HepG2 (cell line): ENCODE data around the gene ZNF627. TPM values are rescaled to one million over a fixed set of nuclear protein-coding genes. Genes with fewer than 3 reads are reported as not detected.
A peak's percentile ranks its signal among the peaks of the same experiment; 100 is the strongest.

Source experiments
- CREB1 ChIP-seq, 2 experiments: fragments of 450-650 bp in 1 of 2; IDR thresholded peaks; 2 replicates each; pipeline ENCODE4 v1.6.1; 2016 to 2017; ENCODE audit warnings: control low read depth in 1 of 2, mild to moderate bottlenecking in 1 of 2, missing compliant biosample characterization in 1 of 2, missing genetic modification characterization in 1 of 2
- FOXK2 ChIP-seq: fragments of 450-650 bp; IDR thresholded peaks from 2 replicates; pipeline ENCODE4 v1.6.1; 2016
- HDAC1 ChIP-seq: sonication (generic); formaldehyde crosslinking; IDR thresholded peaks from 2 replicates; pipeline ENCODE4 v1.5.1; 2020; ENCODE audit warnings: mild to moderate bottlenecking, missing genetic modification reagents
- KMT2A ChIP-seq: sonication (generic); formaldehyde crosslinking; IDR thresholded peaks from 2 replicates; pipeline ENCODE4 v1.4.0; 2020; ENCODE audit warnings: missing genetic modification reagents
- PAX8 ChIP-seq: sonication (generic); formaldehyde crosslinking; IDR thresholded peaks from 2 replicates; pipeline ENCODE4 v1.8.0; 2022; ENCODE audit warnings: mild to moderate bottlenecking, missing genetic modification reagents, borderline replicate concordance
- RBM39 ChIP-seq: fragments of 200-400 bp; formaldehyde crosslinking; IDR thresholded peaks from one replicate; pipeline ENCODE4 v1.6.1; 2018; ENCODE audit warnings: antibody characterized with exemption, mild to moderate bottlenecking, low read depth, low read length; ENCODE audit not compliant: poor library complexity, severe bottlenecking
- SNRNP70 ChIP-seq: fragments of 200-400 bp; formaldehyde crosslinking; IDR thresholded peaks from 2 replicates; pipeline ENCODE4 v1.6.1; 2017; ENCODE audit warnings: mild to moderate bottlenecking, low read depth, low read length, moderate library complexity
- TIGD3 ChIP-seq: sonication (generic); formaldehyde crosslinking; IDR thresholded peaks from 2 replicates; pipeline ENCODE4 v1.5.1; 2020; ENCODE audit warnings: mild to moderate bottlenecking, missing genetic modification reagents, borderline replicate concordance
- TP53 ChIP-seq: sonication (generic); formaldehyde crosslinking; conservative IDR thresholded peaks from 2 replicates; pipeline ENCODE4 v1.4.0; 2020; ENCODE audit warnings: missing genetic modification reagents
- TRIM24 ChIP-seq: sonication (generic); formaldehyde crosslinking; IDR thresholded peaks from 2 replicates; pipeline ENCODE4 v1.8.0; 2022; ENCODE audit warnings: mild to moderate bottlenecking, missing genetic modification reagents
- ZFP41 ChIP-seq: sonication (generic); formaldehyde crosslinking; IDR thresholded peaks from 2 replicates; pipeline ENCODE4 v1.4.0; 2020; ENCODE audit warnings: mild to moderate bottlenecking, missing genetic modification reagents, borderline replicate concordance
- ZNF282 ChIP-seq: fragments of 450-650 bp; IDR thresholded peaks from 2 replicates; pipeline ENCODE4 v1.6.1; 2018; ENCODE audit not compliant: partially characterized antibody
- ZNF3 ChIP-seq: IDR thresholded peaks from 2 replicates; pipeline ENCODE4 v1.7.0; 2017; ENCODE audit warnings: inconsistent platforms
- ZNF382 ChIP-seq: sonication (generic); formaldehyde crosslinking; IDR thresholded peaks from 2 replicates; pipeline ENCODE4 v1.5.0; 2020; ENCODE audit warnings: missing genetic modification reagents, mild to moderate bottlenecking, borderline replicate concordance
- ZNF552 ChIP-seq: sonication (generic); formaldehyde crosslinking; IDR thresholded peaks from 2 replicates; pipeline ENCODE4 v1.9.0; 2022; ENCODE audit warnings: missing genetic modification reagents, mild to moderate bottlenecking, borderline replicate concordance
- ZNF75D ChIP-seq: sonication (generic); formaldehyde crosslinking; IDR thresholded peaks from 2 replicates; pipeline ENCODE4 v1.8.1; 2023; ENCODE audit warnings: missing genetic modification reagents, mild to moderate bottlenecking, borderline replicate concordance
- ZNF776 ChIP-seq: sonication (generic); formaldehyde crosslinking; IDR thresholded peaks from 2 replicates; pipeline ENCODE4 v1.4.0; 2020; ENCODE audit warnings: mild to moderate bottlenecking, missing genetic modification reagents
- ZNF879 ChIP-seq: sonication (generic); formaldehyde crosslinking; IDR thresholded peaks from 2 replicates; pipeline ENCODE4 v1.8.1; 2023; ENCODE audit warnings: missing genetic modification reagents
- polyA plus RNA-seq, 8 experiments: library from polyadenylated mRNA; depleted of rRNA in 3 of 8; stranded (reverse) in 7 of 8; unstranded in 1 of 8; fragments of >200 nt; fragmentation: Illumina TruSeq in 4 of 8; extraction: Trizol in 4 of 8; gene quantifications; 2 replicates each; pipeline versions ENCODE4 v1.2.1 to v1.2.3, GENCODE V29; 2011 to 2016; ENCODE audit warnings: low read depth in 4 of 8, missing spikeins in 1 of 8, mixed read lengths in 1 of 8; ENCODE audit not compliant: insufficient read depth in 1 of 8
- total RNA-seq, 5 experiments: library from RNA; depleted of rRNA; stranded (reverse); fragments of >200 nt; fragmentation: Illumina TruSeq; extraction: Trizol; gene quantifications; 2 replicates each; pipeline ENCODE4 v1.2.3, GENCODE V29; 2016; ENCODE audit warnings: low read depth in 1 of 5
- TF ChIP-seq, protein P1 (sequence below): sonication (generic); formaldehyde crosslinking; IDR thresholded peaks from 2 replicates; pipeline ENCODE4 v1.4.0; 2020; ENCODE audit warnings: missing genetic modification reagents
- TF ChIP-seq, protein P2 (sequence below): sonication (generic); formaldehyde crosslinking; IDR thresholded peaks from 2 replicates; pipeline ENCODE4 v1.8.1; 2023; ENCODE audit warnings: mild to moderate bottlenecking, missing genetic modification reagents
- TF ChIP-seq, protein P3 (sequence below), 2 experiments: sonication (generic) in 1 of 2; formaldehyde crosslinking in 1 of 2; IDR thresholded peaks; 2 replicates each; pipeline versions ENCODE4 v1.4.0 to v1.6.1; 2018 to 2020; ENCODE audit warnings: missing genetic modification reagents in 2 of 2, borderline replicate concordance in 1 of 2, low read depth in 1 of 2, mild to moderate bottlenecking in 1 of 2, missing biosample characterization in 1 of 2

ZNF627 gene
- total and polyA plus RNA-seq, 2 of the 13 experiments (the other 11 are each of a cell fraction or from before 2014, with no cell fraction given), result 4.2 to 12.7 TPM

DNA sequence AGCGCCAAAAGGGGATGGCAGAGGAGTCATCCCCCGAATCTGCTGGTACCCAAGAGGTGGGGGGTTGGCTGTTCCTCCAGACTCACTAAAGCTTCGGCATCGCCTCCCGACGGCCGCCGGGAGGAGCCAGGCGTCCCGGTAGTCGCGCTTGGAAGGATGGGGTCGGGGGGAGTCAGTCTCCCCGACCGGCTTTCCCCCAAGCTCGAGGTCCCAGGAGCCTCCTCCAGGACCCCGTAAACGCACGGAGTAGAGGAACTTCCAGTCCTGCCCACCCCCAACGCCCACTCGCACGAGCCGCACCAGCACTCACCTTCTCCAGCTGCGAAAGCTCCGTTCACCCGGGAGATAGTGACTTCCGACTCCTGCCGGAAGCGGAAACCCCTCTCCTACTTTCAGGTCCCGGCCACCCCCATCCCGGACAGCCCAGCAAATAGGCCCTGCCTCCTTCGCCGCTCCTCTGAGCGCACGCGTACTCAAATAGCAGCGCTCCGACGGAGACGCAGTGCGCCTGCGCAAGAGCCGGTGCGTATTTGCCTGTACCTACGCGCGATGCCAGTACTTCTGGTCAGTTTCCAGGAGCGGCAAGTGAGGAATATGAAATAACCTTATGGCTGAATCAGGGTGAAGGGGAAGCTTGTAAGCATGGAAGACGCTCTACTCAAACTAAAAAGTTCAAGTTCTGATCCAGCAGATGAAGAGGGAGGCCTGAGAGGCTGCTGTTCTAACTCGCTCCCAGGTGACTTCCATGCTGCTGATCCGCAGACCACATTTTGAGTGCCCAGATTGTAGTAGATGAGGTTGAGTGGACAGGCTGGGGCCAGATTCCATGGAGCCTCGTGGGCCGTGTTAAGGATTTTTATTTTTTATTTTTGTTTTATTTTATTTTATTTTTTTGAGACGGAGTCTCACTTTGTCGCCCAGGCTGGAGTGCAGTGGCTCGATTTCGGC lies 38.1 kb upstream of the ZNF627 start, which contains the start of gene ELOF1 (continued):
- no peak for TF ChIP-seq TIGD3 (CRISPR knock-in tag)
- TF ChIP-seq HDAC1 (CRISPR knock-in tag), result peak; percentile 72
- no peak for TF ChIP-seq ZNF75D (CRISPR knock-in tag)
- TF ChIP-seq, protein P1, sequence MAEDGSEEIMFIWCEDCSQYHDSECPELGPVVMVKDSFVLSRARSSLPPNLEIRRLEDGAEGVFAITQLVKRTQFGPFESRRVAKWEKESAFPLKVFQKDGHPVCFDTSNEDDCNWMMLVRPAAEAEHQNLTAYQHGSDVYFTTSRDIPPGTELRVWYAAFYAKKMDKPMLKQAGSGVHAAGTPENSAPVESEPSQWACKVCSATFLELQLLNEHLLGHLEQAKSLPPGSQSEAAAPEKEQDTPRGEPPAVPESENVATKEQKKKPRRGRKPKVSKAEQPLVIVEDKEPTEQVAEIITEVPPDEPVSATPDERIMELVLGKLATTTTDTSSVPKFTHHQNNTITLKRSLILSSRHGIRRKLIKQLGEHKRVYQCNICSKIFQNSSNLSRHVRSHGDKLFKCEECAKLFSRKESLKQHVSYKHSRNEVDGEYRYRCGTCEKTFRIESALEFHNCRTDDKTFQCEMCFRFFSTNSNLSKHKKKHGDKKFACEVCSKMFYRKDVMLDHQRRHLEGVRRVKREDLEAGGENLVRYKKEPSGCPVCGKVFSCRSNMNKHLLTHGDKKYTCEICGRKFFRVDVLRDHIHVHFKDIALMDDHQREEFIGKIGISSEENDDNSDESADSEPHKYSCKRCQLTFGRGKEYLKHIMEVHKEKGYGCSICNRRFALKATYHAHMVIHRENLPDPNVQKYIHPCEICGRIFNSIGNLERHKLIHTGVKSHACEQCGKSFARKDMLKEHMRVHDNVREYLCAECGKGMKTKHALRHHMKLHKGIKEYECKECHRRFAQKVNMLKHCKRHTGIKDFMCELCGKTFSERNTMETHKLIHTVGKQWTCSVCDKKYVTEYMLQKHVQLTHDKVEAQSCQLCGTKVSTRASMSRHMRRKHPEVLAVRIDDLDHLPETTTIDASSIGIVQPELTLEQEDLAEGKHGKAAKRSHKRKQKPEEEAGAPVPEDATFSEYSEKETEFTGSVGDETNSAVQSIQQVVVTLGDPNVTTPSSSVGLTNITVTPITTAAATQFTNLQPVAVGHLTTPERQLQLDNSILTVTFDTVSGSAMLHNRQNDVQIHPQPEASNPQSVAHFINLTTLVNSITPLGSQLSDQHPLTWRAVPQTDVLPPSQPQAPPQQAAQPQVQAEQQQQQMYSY (CRISPR knock-in tag), result no peak
- no peak for TF ChIP-seq TP53 (CRISPR knock-in tag)
- TF ChIP-seq ZNF382 (CRISPR knock-in tag), result no peak
- no peak for TF ChIP-seq FOXK2
- no peak for TF ChIP-seq ZNF3 (CRISPR knock-in tag)
- TF ChIP-seq KMT2A (CRISPR knock-in tag), result 0 out of 2 replicates have a peak, but pooled peaks have one; percentile 23
- TF ChIP-seq, protein P2, sequence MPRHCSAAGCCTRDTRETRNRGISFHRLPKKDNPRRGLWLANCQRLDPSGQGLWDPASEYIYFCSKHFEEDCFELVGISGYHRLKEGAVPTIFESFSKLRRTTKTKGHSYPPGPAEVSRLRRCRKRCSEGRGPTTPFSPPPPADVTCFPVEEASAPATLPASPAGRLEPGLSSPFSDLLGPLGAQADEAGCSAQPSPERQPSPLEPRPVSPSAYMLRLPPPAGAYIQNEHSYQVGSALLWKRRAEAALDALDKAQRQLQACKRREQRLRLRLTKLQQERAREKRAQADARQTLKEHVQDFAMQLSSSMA, result 0 out of 2 replicates have a peak, but pooled peaks have one; percentile 48
- no peak for TF ChIP-seq TRIM24 (CRISPR knock-in tag)
- peak; percentile 54 for TF ChIP-seq RBM39
- no peak for TF ChIP-seq SNRNP70
- TF ChIP-seq ZNF552 (CRISPR knock-in tag), result no peak
- TF ChIP-seq ZFP41 (CRISPR knock-in tag), result peak; percentile 52; the same call in 1 of the 2 replicates
- no peak for TF ChIP-seq ZNF282
- no peak for TF ChIP-seq ZNF879
- peak; percentile 64; the same call in 1 of the 2 replicates for TF ChIP-seq ZNF776 (CRISPR knock-in tag)
- TF ChIP-seq, protein P3, sequence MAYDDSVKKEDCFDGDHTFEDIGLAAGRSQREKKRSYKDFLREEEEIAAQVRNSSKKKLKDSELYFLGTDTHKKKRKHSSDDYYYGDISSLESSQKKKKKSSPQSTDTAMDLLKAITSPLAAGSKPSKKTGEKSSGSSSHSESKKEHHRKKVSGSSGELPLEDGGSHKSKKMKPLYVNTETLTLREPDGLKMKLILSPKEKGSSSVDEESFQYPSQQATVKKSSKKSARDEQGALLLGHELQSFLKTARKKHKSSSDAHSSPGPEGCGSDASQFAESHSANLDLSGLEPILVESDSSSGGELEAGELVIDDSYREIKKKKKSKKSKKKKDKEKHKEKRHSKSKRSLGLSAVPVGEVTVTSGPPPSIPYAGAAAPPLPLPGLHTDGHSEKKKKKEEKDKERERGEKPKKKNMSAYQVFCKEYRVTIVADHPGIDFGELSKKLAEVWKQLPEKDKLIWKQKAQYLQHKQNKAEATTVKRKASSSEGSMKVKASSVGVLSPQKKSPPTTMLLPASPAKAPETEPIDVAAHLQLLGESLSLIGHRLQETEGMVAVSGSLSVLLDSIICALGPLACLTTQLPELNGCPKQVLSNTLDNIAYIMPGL (CRISPR knock-in tag; IDR thresholded peaks at IDR 0.05; ENCODE audit: borderline replicate concordance in 1 of 2, low read depth in 1 of 2), result peak; percentile 40 to 52; a peak in 2 of 4 replicates
- TF ChIP-seq PAX8 (CRISPR knock-in tag), result no peak
- TF ChIP-seq CREB1 (IDR thresholded peaks at IDR 0.05), result peak; percentile 48
- TF ChIP-seq CREB1 (CRISPR knock-in tag; IDR thresholded peaks at IDR 0.05), result no peak
